Femur (tissue), 1 donor: ENCODE measurements around the gene KLC1.

ENCODE experiments used
- DNase-seq: peaks from one replicate; pipeline ENCODE4 v3.0.0-alpha.2; 2017

The KLC1 gene

DNA sequence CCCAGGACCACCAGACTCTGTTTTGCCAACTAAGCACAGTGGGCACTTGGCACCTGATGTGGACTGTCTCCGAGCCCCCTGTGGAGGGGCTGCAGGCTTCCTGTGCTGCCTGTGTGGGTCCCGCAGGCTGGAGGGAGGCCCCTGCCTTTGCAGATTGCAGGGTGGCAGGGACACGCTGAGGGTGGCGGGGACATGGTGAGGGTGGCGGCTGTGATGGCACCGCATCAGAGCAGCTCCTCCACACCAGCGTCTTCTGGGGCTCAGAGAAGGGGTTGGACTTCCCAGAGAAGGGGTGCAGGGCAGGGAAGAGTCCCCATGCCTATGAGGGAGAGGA lies 94.7 kb downstream of the KLC1 start:
- DNase-seq: no peak

DNA sequence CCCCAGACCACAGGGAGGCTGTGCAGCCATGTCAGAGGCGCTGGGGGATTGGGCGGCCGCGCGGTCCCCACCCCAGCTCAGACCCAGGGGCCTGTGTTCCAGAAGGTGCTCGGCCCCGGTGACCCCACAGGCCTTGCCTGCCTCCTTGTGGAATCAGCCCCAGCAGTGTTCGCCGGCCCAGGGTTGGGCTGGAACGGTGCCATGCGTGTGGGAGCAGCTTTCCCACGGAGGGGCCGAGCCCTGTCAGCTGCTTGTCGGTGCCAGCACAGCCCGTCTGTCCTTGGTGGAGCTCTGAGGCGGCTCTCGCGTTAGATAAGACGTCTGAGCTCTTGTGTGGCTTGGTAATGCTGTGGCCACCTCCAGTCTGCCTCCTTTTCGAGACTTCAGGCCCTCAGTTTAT lies 95.1 kb downstream of the KLC1 start:
- DNase-seq: peak; percentile 85

DNA sequence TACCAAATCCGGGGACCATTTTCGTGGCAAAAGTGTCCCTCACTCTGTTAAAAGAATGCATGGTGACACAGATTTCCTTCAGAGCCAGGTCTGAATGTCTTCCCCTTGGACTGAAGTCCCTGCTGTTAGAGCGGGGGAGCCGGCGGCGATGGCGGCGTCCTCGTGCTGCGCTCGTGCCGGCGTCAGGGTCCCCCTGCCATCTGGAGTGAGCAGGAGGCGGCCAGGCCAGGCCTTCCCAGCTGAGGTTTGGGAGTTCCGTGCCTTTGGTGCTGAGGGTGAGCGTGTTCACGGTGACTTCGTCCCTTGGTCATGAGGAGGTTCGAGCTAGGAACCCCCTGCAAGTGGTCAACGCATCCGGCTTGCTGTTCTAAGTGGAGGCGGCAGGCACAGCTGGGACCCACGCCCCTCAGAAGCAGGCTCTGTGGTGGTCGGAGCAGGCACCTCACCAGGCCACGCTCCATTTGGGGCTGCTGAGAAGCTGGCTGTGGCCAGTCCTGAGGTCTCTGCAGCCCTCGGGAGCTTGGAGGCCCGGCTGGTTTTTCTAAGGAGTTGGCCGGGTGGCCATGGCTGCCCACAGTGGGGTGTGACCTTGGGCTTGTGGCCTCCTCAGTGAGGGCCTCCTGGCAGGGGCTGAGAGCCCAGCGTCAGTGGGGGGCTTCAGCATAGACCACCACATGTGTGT lies 96.1 kb downstream of the KLC1 start:
- DNase-seq: no peak

DNA sequence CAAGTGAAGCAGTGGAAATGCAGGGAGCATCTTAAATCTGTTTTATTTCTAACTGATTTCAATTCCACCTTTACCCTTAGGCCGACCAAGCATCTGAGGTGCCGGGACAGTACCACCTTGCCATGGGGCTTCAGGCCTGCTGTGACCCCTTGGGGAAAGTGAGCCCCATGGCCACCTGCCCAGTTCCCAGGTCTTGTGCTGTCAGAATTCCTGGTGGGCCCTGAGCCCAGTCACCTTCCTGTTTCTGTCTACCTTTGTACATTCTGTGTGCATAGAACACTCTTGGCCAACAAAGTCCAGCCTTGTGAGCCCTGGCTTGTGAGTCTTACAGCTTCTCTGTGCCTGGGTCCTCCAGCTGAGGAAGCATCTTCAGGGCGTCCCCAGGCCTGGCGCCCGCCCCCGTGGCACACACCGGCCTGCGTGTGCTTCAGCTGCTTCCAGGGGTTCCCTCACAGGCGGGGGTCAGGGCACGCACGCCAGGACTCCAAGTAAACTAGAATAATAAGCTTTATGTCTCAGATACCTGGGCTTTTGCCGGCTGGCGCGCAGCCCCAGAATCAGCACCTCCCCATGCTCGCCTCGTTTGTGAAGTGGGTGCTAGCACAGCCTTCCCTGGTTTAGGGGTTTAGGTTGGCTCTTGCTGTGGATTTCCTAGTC lies 96.9 kb downstream of the KLC1 start:
- DNase-seq: no peak

DNA sequence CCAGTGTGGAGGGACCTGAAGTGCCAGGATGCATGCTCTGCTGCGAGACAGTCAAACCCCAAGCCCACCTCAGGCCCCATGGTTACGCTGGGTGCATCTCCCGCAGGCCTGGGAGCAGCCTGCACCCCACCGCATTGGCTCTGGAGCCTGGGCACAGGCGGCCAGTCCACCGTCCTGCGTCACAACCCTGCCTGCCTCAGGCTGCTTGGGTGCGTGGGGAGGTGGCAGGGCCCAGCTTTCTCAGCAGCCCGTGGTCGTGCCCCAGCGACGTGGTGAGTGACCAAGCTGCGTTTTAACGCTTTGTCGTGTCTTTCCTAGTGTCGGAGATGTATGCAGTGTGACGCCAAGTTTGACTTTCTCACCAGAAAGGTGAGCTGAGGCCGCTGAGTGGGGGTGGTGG lies 97.5 kb downstream of the KLC1 start:
- DNase-seq: no peak

DNA sequence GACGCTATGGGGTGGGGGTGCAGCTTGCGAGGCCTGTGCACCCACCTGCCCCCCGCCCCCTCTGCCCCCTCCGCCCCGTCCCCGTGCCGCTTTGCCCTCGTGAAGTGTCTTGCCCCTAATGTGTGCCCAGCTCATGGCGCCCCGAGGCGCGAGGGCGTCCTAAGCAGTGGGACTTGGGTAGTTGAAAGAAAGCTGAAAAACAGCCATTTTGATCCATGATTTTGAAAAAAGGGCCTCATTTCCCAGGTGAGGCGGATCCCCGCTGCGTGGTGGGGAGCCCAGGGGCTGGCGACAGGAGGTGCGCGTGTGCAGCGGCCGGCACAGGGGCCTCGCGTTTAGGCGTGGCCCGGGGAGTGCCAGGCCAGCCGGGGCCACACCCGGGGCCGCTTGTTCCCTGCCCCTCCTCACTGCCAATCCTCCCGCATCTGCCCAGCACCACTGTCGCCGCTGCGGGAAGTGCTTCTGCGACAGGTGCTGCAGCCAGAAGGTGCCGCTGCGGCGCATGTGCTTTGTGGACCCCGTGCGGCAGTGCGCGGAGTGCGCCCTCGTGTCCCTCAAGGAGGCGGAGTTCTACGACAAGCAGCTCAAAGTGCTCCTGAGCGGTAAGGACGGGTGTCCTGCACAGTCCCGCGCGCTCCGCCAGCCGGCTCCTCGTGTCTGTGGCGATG lies 98.4 kb downstream of the KLC1 start:
- DNase-seq: no peak

DNA sequence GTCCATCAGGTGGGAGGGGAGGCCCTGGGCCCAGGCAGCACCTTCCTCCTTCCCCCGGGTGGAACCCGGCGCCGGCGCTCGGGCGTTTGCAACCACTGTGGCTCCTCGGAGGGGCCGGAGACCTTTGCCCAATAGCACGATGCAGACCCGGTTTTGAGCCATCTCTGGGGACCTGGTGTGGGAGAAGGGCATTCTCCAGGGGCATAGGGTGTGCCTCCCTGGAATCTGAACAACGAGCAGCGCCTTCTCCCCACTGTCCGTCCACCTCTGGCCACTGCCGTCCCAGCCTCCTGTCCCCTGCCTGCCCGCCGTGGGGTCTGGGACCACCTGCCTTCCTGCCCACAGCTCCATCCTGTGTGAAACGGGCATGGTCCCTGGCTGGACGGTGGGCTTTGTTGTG lies 99.1 kb downstream of the KLC1 start:
- DNase-seq: no peak

DNA sequence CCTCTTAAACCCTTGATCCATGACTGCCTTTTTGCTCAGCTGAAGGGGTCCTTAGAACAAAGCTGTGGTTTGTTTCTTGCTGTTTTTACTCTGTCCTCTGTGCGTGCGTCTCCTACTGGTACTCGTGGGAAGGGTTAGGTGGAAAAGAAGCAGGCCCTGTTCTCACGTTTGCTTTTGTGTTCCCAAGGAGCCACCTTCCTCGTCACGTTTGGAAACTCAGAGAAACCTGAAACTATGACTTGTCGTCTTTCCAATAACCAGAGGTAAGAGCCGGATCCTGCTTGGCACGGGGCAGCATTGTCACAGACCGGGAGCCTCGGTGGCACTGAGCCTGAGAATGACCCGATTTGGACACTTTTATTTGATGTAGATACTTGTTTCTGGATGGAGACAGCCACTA lies 99.7 kb downstream of the KLC1 start:
- DNase-seq: no peak

DNA sequence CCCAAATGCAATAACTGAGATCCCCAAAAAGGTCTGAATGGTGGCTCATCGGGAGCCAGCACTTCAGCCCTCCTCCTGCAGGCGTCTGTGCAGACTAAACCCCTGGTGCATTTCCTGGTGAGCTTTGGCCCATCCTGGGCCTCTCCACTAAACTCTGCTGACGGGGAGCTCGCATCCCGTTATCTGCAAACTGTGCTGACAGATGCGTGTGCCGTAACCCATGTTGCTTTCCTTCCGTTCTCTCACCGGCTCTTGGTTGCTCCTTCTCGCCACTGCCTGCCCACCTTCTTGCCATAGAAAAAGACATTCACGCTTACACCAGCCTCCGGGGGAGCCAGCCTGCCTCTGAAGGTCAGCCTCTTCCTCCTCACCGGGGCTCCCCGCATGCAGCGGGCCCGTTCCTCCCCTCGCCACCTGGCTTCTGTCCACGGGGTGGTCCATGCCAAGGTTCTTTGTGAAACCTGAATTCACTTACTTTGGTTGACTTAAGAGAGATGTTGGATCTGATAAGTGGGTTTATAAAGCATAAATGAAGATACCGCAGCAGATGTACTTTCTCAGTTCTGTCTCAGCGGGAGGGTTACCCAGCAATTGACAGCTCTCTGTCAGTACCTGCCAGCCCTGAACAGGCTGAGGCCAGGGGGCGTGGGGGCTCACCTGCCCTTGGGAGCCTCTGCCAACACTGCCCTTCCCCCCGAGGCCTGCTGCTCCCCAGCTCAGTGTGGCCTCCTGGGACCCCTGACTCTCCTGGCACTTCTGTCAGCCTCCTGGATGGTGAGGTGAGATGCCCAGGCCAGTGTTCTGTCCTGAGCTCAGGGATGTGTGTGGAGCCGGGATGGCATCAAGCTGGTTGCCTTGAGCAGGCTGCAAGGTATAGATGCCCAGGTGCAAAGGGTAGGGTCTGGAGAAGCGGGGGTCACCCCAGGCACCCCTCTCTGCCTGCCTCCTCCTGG lies 100.8 kb downstream of the KLC1 start:
- no peak for DNase-seq

DNA sequence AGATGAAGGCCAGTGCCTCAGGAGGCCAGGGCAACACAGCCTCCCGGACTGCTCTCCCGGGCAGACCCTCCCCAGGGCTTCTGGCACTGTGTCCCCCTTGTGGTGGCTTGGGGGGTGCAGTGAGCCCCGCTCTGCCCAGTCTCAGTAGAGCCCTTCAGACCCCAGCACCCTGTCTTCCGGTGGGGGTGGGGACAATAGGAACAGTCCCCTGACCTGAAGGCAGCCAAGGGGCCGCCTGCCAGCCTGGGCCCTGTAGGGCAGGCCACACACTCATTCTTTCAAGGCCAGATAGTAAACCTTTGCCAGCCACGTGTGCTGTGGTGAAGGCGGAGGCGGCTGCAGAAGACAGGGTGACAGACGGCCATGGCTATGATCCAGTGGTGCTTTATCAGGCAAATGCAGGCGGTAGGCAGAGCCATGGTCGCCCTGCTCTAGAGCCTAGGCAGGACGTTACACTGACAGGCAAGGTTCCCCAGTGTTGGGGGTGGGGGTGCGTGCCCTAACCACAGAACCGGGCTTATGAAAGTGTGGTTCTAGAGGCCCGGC lies 101.6 kb downstream of the KLC1 start:
- DNase-seq: no peak

DNA sequence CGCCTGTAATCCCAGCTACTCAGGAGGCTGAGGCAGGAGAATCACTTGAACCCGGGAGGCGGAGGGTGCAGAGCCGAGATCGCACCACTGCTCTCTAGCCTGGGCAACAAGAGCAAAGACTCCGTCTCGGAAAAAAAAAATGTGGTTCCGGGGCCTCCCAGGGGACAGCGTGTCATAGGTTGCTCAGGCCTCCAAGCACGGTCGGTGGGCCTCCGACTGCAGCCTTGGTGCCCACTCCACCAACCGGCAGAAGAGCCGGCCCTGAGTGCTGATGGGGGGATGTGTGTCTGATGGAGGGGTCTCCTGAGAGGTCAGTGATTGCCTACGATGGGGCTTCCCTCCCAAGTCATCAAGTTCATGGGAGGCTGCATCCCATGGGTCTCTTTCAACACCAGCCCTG lies 102.5 kb downstream of the KLC1 start:
- DNase-seq: no peak

DNA sequence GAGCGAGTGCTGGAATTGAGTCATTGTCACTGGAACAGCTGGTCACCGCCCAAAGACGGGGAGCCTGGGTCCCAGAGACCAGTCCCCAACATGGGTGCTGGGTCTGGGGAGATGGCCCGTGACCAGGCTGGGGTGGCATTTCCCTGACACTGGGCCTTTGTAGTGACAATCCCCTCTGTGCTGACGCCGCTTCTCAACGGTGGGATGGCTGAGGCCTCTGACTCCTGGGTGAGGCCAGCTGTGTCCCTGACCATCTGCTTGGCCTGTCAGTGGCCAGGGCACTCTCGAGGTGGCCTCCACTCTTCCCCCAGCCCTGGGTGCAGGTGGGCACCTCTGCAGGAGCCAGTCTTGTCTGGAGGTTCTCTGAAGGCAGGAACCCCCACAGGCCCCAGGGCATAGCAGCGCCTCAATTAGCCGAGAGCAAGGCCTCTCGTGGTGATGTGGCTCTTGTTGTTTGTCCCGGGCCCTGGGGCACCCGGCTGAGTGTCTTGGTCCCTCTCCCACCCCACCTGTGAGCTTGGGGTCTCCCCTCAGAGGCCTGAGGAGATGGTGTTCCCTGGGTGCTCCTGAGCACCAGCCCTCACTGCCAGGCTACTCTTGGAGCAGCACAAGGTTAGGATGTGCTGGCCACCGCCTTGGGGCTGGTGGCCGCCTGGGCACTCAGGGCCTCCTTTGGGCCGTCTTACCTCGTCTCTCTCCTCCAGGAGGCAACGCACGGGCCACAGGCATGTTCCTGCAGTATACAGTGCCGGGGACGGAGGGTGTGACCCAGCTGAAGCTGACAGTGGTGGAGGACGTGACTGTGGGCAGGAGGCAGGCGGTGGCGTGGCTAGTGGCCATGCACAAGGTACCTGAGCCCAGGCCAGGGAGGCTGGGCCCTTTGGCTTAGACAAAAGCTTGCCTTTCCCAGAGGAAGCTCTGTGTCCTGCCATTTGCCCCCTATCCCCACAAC lies 103.2 kb downstream of the KLC1 start:
- DNase-seq: no peak

DNA sequence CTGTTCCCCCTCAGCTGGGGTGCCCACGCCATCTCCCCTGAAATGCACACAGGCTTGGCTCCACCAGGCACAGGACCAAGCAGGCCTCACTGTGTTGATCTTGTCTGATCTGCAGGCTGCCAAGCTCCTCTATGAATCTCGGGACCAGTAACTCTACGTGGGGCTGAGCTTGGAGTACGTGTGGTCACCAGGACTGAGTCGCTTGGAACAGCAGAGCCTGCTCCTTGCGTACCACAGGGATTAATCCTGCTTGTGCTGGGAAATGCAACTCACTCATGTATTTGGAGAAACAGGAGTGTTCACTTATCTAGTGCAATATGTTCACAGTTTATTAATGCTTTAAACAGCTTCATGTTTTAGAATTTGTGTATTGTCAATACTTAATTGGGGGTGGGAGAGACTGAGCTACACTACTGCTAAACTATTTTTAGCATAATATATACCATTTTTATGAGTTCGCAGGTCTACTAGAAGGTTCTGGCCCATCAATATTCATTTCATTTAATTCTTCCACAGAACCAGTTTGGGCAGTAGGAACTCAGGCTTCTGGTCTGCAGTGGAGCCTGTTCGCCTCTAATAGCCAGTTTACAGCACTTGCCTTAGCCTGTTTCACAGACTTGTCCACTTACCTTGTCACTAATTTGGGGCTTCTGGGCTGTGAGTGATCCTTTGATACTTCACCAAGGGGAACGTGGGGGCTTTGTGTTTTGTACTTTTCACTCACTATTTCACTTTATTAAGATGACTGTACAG lies 104.0 kb downstream of the KLC1 start:
- no peak for DNase-seq

DNA sequence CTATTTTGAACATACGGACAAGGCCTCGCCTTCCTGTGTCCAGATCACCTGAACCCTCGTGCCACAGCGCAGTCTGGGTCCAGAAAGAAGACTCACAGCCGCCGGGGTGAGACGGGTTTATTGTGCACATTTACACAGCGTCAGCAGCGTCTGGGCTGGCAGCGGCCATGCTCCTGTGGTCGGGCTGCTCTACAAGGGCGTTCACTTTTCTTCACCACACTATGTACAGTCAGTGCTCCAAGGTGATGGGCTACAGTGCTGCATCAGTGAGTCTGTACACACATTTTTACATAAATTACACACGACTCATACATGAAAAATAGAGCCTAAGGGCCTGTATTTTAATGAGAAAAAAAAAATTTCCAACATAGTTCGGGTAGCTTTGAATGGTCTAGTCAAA lies 104.6 kb downstream of the KLC1 start:
- DNase-seq: no peak

DNA sequence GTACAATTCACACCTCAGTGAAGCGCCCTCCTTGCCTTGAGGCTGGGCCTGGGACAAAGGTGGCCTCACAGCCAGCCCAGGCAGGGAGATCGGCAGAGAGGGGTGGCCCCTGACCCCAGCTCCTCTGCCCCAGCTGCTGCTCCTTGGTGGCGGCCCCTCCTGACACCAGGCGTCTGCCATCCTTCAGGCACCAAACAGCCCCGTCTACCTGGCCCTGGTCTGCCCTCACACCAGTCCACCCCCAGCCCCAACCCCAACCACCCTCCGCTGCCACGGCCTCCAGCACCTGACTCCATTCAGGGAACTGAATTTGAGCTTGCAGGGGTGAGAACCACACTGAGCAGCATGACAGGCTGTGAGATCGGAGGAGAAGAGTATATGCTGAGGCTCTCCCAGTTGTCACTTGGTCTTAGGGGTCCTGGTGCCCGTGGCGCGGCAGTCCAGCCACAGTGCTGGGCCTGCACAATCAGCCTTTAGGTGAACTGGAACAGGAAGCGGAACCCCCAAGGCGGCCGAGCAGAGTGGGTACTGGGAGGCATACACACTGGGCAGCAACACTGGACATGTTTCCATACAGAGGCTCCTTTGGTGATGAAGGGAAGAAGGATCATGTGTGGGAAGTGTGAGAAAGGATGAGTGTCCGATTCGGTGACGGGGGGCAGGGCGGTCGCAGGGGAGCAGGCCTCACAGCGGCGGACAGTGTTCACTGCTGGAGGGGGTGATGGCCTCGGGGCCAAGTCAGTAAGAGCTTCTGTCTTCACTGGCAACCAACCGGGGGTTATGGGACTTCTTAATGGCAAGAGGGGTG lies 105.3 kb downstream of the KLC1 start:
- DNase-seq: no peak

DNA sequence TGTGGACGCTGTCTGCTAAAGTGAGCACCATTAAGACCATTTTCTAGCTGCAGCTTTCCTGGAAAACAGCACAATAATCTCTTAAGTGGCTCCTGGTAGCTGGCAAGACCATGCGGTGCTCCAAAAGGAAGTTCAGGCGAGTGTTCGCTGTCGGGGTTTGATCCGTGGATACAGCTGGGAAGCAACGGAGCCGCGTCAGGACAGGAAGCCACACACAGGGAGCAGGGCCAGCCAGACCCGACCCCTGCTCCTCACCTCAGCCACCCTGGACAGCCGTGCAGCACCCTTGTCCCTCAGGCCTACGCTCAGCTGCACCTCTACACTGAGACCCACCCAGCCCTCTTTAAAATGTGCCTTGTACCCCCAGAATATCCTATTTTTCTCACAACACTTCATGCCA lies 106.0 kb downstream of the KLC1 start:
- peak; percentile 22 for DNase-seq

DNA sequence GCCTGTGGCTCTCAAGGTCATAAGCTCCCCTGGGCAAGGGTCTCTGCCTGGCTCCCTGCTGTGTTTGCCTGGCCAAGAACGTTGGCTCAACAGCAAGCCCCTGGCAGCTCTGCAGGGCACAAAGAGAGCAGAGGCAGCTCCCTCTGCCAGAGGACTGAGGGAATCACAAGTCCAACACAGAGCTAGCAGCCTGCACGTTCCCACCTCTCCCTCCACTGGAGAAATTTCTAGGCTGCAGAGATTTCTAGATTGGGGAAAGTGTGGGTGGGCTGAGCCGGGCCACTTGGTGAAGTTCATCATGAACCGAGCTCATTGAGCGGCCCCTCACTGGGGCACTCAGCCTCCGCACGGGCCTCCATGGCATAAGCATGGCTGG lies 106.4 kb downstream of the KLC1 start:
- DNase-seq: peak; percentile 21

DNA sequence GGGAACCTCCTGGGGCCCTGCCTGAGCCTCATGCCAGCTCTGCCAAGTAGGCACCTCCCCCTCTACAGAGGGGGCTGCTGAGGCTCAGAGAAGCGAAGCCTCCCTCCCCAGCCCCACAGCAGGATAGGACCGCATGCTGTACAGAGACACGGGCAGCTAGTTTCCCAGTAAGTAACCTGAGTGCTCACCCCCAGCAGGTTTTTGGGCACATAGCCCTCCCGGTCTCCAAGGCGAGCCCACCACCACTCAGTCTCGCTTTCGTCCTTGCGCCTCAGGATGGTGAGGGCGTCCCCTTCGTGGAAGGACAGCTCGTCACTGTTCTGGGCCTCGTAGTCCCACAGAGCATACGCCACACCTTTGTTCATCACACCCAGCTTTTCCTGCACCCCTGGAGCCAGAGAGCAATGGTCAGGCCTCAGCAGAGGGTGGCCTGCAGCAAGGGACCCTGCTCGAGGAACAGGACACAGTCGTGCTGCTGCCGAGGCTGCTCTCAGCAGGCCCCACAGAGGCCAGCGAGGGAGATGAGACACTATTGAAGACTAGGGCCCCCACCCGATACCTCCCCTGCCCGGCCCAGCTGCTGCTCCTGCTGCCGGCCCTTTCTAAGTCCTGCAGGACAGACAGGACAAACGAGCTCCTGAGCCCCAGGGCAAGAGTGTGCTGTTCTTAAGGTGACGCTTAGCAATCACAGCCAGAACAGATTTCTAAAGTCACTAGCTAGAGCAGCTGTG lies 107.0 kb downstream of the KLC1 start:
- DNase-seq: peak; percentile 19
